GM12878 (cell line): ENCODE results near the gene LDLRAD4. TPM values are rescaled to one million over a fixed set of nuclear protein-coding genes. Genes with fewer than 3 reads are reported as not detected.
A peak's percentile ranks its signal among the peaks of the same experiment; 100 is the strongest.

Experiments
- ATAC-seq: fragments of 200-7000 bp; cut with Tn5 transposase; 3 replicates; pipeline ENCODE4 v1.9.1; 2020; ENCODE audit warnings: mild to moderate bottlenecking, moderate library complexity
- BruUV-seq: library from RNA; stranded (reverse); fragments of 400-500 nt; replicated peaks from 2 replicates; lab custom pipeline; 2021; lab: Mats Ljungman, UMichigan
- CTCF ChIA-PET: fragments of 300-600 bp; sonication (Branson Sonifier 250); formaldehyde crosslinking; extraction: SDS; loops from one replicate; lab custom pipeline; 2021; ENCODE audit warnings: inconsistent platforms; lab: Yijun Ruan, JAX
- POLR2A ChIA-PET: fragments of 350-600 bp; formaldehyde crosslinking; extraction: SDS; loops from one replicate; lab custom pipeline; 2021; ENCODE audit warnings: inconsistent platforms; lab: Charles Lee
- RAD21 ChIA-PET: fragments of 300-600 bp; sonication (Branson Sonifier 250); formaldehyde crosslinking; loops from one replicate; lab custom pipeline; 2023; ENCODE audit warnings: antibody characterized with exemption; ENCODE audit not compliant: unreplicated experiment; lab: Charles Lee
- SMC1A ChIA-PET: fragments of 300-600 bp; sonication (Branson Sonifier 250); formaldehyde crosslinking; loops from one replicate; lab custom pipeline; 2023; ENCODE audit not compliant: unreplicated experiment, uncharacterized antibody; lab: Charles Lee
- DNase-seq: peaks from one replicate; pipeline ENCODE4 v3.0.0-alpha.2; 2011; ENCODE audit warnings: low read depth, low spot score
- FAIRE-seq: peaks from 3 replicates; lab custom pipeline; 2011; peaks lifted over from hg19 to GRCh38; lab: Jason Lieb, UNC
- H2AFZ ChIP-seq: 2 replicates; pipeline ENCODE4 v1.6.0; 2011; ENCODE audit warnings: low read depth, low read length, control low read depth; ENCODE audit not compliant: control insufficient read depth
- H3K27ac ChIP-seq: 2 replicates; pipeline ENCODE4 v1.5.1; 2011; ENCODE audit warnings: control low read depth; ENCODE audit not compliant: control insufficient read depth, insufficient read depth
- H3K27me3 ChIP-seq, 2 experiments: replicated peaks in 1 of 2; 2 replicates each; pipeline versions ENCODE4 v1.6.0 to v1.6.1; 2011; ENCODE audit warnings: low read length in 1 of 2; ENCODE audit not compliant: control insufficient read depth in 2 of 2, insufficient read depth in 2 of 2
- H3K36me3 ChIP-seq, 2 experiments: 2 replicates each; pipeline ENCODE4 v1.5.1; 2011; ENCODE audit warnings: low read length in 1 of 2; ENCODE audit not compliant: control insufficient read depth in 2 of 2, insufficient read depth in 2 of 2
- H3K4me1 ChIP-seq: 2 replicates; pipeline ENCODE4 v1.6.1; 2011; ENCODE audit warnings: mild to moderate bottlenecking, low read length, moderate library complexity, mixed read lengths; ENCODE audit not compliant: control insufficient read depth, insufficient read depth
- H3K4me2 ChIP-seq: 2 replicates; pipeline ENCODE4 v1.6.0; 2011; ENCODE audit warnings: control low read depth; ENCODE audit not compliant: control insufficient read depth, insufficient read depth
- H3K4me3 ChIP-seq: fragments of 200-600 bp; sonication (generic); 2 replicates; pipeline ENCODE4 v1.5.1; 2016
- H3K79me2 ChIP-seq: 2 replicates; pipeline ENCODE4 v1.6.0; 2011; ENCODE audit warnings: low read length; ENCODE audit not compliant: control insufficient read depth, insufficient read depth
- H3K9ac ChIP-seq: 2 replicates; pipeline ENCODE4 v1.8.0; 2011; ENCODE audit warnings: low read length, control low read depth, mixed read lengths; ENCODE audit not compliant: control insufficient read depth, insufficient read depth
- H3K9me3 ChIP-seq: replicated peaks from 3 replicates; pipeline ENCODE4 v1.5.1; 2011; ENCODE audit warnings: mild to moderate bottlenecking, low read length; ENCODE audit not compliant: control insufficient read depth, insufficient read depth
- H4K20me1 ChIP-seq: 2 replicates; pipeline ENCODE4 v1.6.0; 2011; ENCODE audit not compliant: control insufficient read depth, insufficient read depth
- BHLHE40 ChIP-seq, 2 experiments: fragments of 450-650 bp in 1 of 2; IDR thresholded peaks; 2 replicates each; pipeline ENCODE4 v1.6.1; 2011 to 2017; ENCODE audit warnings: low read depth in 2 of 2, borderline replicate concordance in 1 of 2, improper control_type of control experiment in 1 of 2, low read length in 1 of 2, mild to moderate bottlenecking in 1 of 2
- CBX3 ChIP-seq: fragments of 200-600 bp; sonication (generic); IDR thresholded peaks from 2 replicates; pipeline ENCODE4 v1.6.1; 2016; ENCODE audit warnings: low read depth, borderline replicate concordance
- CHD2 ChIP-seq: IDR thresholded peaks from 2 replicates; pipeline ENCODE4 v1.6.1; 2011; ENCODE audit warnings: low read depth, low read length, improper control_type of control experiment, borderline replicate concordance
- DPF2 ChIP-seq: fragments of 450-650 bp; IDR thresholded peaks from 2 replicates; pipeline ENCODE4 v1.6.1; 2017; ENCODE audit warnings: mild to moderate bottlenecking
- EP300 ChIP-seq, 2 experiments: fragments of 150-350 bp in 1 of 2; IDR thresholded peaks; 2 replicates each; pipeline ENCODE4 v1.6.1; 2011 to 2012; ENCODE audit warnings: low read depth in 2 of 2, low read length in 2 of 2, borderline replicate concordance in 1 of 2, improper control_type of control experiment in 1 of 2, inconsistent platforms in 1 of 2; ENCODE audit not compliant: control insufficient read depth in 1 of 2
- HDAC6 ChIP-seq: fragments of 200-600 bp; sonication (generic); IDR thresholded peaks from one replicate; pipeline ENCODE4 v1.8.0; 2017; ENCODE audit warnings: antibody characterized with exemption; ENCODE audit not compliant: unreplicated experiment
- IKZF2 ChIP-seq, 2 experiments: fragments of 450-650 bp; IDR thresholded peaks; 2 replicates each; pipeline ENCODE4 v1.6.1; 2017; ENCODE audit warnings: mild to moderate bottlenecking in 2 of 2, moderate library complexity in 2 of 2
- JUNB ChIP-seq: IDR thresholded peaks from 2 replicates; pipeline ENCODE4 v1.6.1; 2016; ENCODE audit warnings: antibody characterized with exemption, mild to moderate bottlenecking
- KAT2A ChIP-seq: conservative IDR thresholded peaks from 2 replicates; pipeline ENCODE4 v1.6.1; 2011; ENCODE audit warnings: low read depth, low read length; ENCODE audit not compliant: control insufficient read depth
- POLR2A ChIP-seq: IDR thresholded peaks from 2 replicates; pipeline ENCODE4 v1.6.1; 2011; ENCODE audit warnings: low read depth, mild to moderate bottlenecking, low read length
- POLR2AphosphoS2 ChIP-seq: IDR thresholded peaks from 2 replicates; pipeline ENCODE4 v1.6.1; 2011; ENCODE audit warnings: low read depth, mild to moderate bottlenecking, low read length, improper control_type of control experiment, moderate library complexity
- RFX5 ChIP-seq: IDR thresholded peaks from 2 replicates; pipeline ENCODE4 v1.6.1; 2011; ENCODE audit warnings: low read depth, low read length, improper control_type of control experiment
- TCF12 ChIP-seq: IDR thresholded peaks from 2 replicates; pipeline ENCODE4 v1.6.1; 2011; ENCODE audit warnings: low read depth, mild to moderate bottlenecking, low read length
- TCF3 ChIP-seq: IDR thresholded peaks from 2 replicates; pipeline ENCODE4 v1.6.1; 2012; ENCODE audit warnings: low read depth, mild to moderate bottlenecking, low read length, borderline replicate concordance; ENCODE audit not compliant: insufficient read depth
- ZNF384 ChIP-seq: IDR thresholded peaks from 2 replicates; pipeline ENCODE4 v1.6.1; 2012; ENCODE audit warnings: low read depth, mild to moderate bottlenecking, low read length, improper control_type of control experiment, borderline replicate concordance
- WGBS: methylation state at CpG from one replicate; pipeline ENCODE4 v1.1.6; 2016; ENCODE audit warnings: low lambda C conversion rate; ENCODE audit not compliant: insufficient replicate concordance, insufficient coverage; ENCODE audit errors: missing lambda C conversion rate; 5-methylcytosine and 5-hydroxymethylcytosine counted together
- in situ Hi-C: fragments of 300-500 bp; cut with MboI; formaldehyde crosslinking; loops from 9 replicates; pipeline ENCODE4 v1.14.3; 2018; ENCODE audit warnings: mixed read lengths
- intact Hi-C: fragments of 100-400 bp; cut with micrococcal nuclease; formaldehyde crosslinking; loops from one replicate; pipeline ENCODE4 v1.14.2; 2022; ENCODE audit not compliant: unreplicated experiment
- polyA plus RNA-seq, 11 experiments: library from polyadenylated mRNA; depleted of rRNA in 4 of 11; unstranded in 6 of 11; stranded (reverse) in 5 of 11; fragments of >200 nt; fragmentation: Nextera tagmentation in 4 of 11; fragmentation: Illumina TruSeq in 1 of 11; extraction: Ambion mirVana in 4 of 11; extraction: Trizol in 1 of 11; gene quantifications; 1 replicate in 1 of 11; 2 replicates in 10 of 11; pipeline versions ENCODE4 v1.2.1 to v1.2.3, GENCODE V29; 2011 to 2016; ENCODE audit warnings: inconsistent platforms in 2 of 11, missing spikeins in 2 of 11, low read depth in 1 of 11
- total RNA-seq, 4 experiments: library from RNA; depleted of rRNA in 3 of 4; stranded (reverse); fragments of >200 nt in 3 of 4; fragmentation: Illumina TruSeq in 1 of 4; extraction: Trizol in 1 of 4; gene quantifications; 2 replicates each; pipeline versions ENCODE4 v1.2.1 to v1.2.3, GENCODE V29; 2013 to 2021
- TF ChIP-seq, protein P1 (sequence below): IDR thresholded peaks from 2 replicates; pipeline ENCODE4 v1.6.1; 2012; ENCODE audit warnings: low read length, inconsistent platforms
- TF ChIP-seq, protein P2 (sequence below): fragments of 450-650 bp; IDR thresholded peaks from 2 replicates; pipeline ENCODE4 v1.6.1; 2017; ENCODE audit warnings: mild to moderate bottlenecking, moderate library complexity

The LDLRAD4 gene
- total and polyA plus RNA-seq, 10 of the 15 experiments (the other 5 are each of a cell fraction or from before 2014, with no cell fraction given) = 2.7 to 16.8 (median 11.2) TPM

DNA sequence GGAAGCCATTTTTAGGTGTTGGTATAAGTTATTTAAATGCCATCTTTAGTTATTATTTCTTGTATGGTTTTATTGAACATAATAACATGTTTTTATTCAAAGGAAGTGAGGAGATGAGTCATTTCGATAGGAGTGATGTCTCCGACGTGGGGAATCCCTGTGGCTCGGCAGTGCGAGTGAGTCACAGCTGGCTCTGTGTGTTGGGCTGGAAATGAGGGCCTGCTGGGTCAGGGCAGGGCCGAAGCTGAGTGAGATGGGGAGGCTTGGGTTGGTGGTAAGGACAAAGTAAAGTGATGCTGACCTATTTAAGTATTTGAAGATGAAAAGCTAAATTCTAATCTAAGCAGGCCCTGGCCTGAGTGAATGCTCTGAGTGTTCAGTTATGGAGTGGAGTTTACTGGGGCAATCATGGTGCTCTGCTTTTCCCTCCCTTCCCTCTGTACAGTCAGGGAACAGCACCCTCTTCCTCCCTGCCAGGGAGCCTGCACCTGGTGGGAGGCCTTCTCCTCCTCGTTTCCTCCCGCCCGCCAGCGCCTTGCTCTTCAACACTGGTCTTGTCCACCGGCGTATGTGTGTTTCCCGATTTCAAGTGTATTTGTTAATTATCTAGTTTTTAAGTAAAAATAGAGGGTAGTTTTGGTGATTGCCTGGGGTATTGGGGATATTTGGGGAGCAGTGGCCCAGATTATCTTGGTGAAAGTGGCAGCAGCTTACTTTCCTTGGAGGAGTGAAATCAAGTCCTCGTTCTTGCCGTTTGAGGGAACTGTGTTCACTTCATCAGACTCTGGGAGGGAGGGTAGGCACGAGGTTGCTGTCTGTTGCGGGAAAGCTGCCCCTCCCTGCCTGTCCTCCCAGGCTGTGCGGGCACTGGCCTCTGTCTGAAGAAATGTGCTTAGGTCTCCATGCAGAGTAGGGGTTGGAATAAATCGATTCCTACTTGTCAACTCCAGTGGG, 157.0 kb downstream of the LDLRAD4 start:
- ChIA-PET CTCF (no interaction called here), RAD21 (interaction anchor here (0.9 kb wide), 1 partner anchor 211 kb away, joined by 3 read pairs; no protein-coding TSS in a partner anchor), POLR2A (no interaction called here), SMC1A (no interaction called here)
- Histone ChIP-seq H3K9me3 (no peaks in the 10 kb centered on the region), H3K9ac (no peak overlapping the region), H4K20me1 (no peaks in the 10 kb centered on the region), H3K4me2 (peak overlapping the region; percentile 47; the same call in 1 of the 2 replicates), H3K79me2 (no peaks in the 10 kb centered on the region), H3K36me3 (no peaks in the 10 kb centered on the region), H3K27me3 (no peaks in the 10 kb centered on the region), H3K27ac (no peak overlapping the region), H3K4me3 (no peak overlapping the region), H2AFZ (no peak overlapping the region; the same call in 1 of the 2 replicates), H3K4me1 (peaks cover 37% of the 10 kb centered on the region)
- in situ Hi-C loops = no loop called here
- peak; percentile 97 for ATAC-seq
- 62% methylated on average over 19 of the region's 19 CpGs for WGBS
- intact Hi-C loops = loop anchor here (5.0 kb wide), 1 partner anchor 98 kb away; no protein-coding TSS in a partner anchor
- no TSS peak for BruUV-seq
- peak; percentile 57 for DNase-seq
- FAIRE-seq = no peak
- peak; percentile 80; the same call in 1 of the 2 replicates for TF ChIP-seq TCF12
- peak; percentile 71; the same call in 1 of the 2 replicates for TF ChIP-seq DPF2
- TF ChIP-seq IKZF2 (IDR thresholded peaks at IDR 0.05) = peak in 1 of 2 experiments; percentile 58; a peak in 3 of 4 replicates
- TF ChIP-seq BHLHE40 (IDR thresholded peaks at IDR 0.05; ENCODE audit: borderline replicate concordance in 1 of 2, low read depth in 2 of 2, low read length in 1 of 2) = peak in 1 of 2 experiments; percentile 38; a peak in 1 of 4 replicates
- no peak for TF ChIP-seq HDAC6
- TF ChIP-seq ZNF384 = no peak
- TF ChIP-seq TCF3 = peak; percentile 55; the same call in 1 of the 2 replicates
- TF ChIP-seq, protein P1, sequence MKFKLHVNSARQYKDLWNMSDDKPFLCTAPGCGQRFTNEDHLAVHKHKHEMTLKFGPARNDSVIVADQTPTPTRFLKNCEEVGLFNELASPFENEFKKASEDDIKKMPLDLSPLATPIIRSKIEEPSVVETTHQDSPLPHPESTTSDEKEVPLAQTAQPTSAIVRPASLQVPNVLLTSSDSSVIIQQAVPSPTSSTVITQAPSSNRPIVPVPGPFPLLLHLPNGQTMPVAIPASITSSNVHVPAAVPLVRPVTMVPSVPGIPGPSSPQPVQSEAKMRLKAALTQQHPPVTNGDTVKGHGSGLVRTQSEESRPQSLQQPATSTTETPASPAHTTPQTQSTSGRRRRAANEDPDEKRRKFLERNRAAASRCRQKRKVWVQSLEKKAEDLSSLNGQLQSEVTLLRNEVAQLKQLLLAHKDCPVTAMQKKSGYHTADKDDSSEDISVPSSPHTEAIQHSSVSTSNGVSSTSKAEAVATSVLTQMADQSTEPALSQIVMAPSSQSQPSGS = peak; percentile 85
- peak; percentile 97 for TF ChIP-seq JUNB
- no peak for TF ChIP-seq RFX5
- TF ChIP-seq KAT2A = no peak
- TF ChIP-seq POLR2AphosphoS2 = no peak
- TF ChIP-seq CHD2 = no peak
- TF ChIP-seq, protein P2, sequence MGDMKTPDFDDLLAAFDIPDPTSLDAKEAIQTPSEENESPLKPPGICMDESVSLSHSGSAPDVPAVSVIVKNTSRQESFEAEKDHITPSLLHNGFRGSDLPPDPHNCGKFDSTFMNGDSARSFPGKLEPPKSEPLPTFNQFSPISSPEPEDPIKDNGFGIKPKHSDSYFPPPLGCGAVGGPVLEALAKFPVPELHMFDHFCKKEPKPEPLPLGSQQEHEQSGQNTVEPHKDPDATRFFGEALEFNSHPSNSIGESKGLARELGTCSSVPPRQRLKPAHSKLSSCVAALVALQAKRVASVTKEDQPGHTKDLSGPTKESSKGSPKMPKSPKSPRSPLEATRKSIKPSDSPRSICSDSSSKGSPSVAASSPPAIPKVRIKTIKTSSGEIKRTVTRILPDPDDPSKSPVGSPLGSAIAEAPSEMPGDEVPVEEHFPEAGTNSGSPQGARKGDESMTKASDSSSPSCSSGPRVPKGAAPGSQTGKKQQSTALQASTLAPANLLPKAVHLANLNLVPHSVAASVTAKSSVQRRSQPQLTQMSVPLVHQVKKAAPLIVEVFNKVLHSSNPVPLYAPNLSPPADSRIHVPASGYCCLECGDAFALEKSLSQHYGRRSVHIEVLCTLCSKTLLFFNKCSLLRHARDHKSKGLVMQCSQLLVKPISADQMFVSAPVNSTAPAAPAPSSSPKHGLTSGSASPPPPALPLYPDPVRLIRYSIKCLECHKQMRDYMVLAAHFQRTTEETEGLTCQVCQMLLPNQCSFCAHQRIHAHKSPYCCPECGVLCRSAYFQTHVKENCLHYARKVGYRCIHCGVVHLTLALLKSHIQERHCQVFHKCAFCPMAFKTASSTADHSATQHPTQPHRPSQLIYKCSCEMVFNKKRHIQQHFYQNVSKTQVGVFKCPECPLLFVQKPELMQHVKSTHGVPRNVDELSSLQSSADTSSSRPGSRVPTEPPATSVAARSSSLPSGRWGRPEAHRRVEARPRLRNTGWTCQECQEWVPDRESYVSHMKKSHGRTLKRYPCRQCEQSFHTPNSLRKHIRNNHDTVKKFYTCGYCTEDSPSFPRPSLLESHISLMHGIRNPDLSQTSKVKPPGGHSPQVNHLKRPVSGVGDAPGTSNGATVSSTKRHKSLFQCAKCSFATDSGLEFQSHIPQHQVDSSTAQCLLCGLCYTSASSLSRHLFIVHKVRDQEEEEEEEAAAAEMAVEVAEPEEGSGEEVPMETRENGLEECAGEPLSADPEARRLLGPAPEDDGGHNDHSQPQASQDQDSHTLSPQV = no peak
- TF ChIP-seq POLR2A = no peak
- no peak for TF ChIP-seq CBX3
- no peak for TF ChIP-seq EP300 (IDR thresholded peaks at IDR 0.05; ENCODE audit: borderline replicate concordance in 1 of 2, control insufficient read depth in 1 of 2, low read depth in 2 of 2, low read length in 2 of 2)
